DND-41 (cell line): ENCODE data around the gene ATP1A2.

Experiments used
- EZH2 ChIP-seq: IDR thresholded peaks from 3 replicates; pipeline ENCODE4 v1.6.1; 2012; ENCODE audit warnings: borderline replicate concordance, low read depth, mild to moderate bottlenecking, moderate library complexity, low read length, inconsistent platforms; ENCODE audit not compliant: severe bottlenecking
- TF ChIP-seq, protein P1 (sequence below): IDR thresholded peaks from 2 replicates; pipeline ENCODE4 v1.5.1; 2012; ENCODE audit warnings: borderline replicate concordance, low read length, moderate library complexity, mild to moderate bottlenecking; ENCODE audit not compliant: poor library complexity, severe bottlenecking; ENCODE audit errors: extremely low read depth

GRCh38 chr1:160109686-160110085, 5.9 kb upstream of the ATP1A2 start:
- TF ChIP-seq, protein P1, sequence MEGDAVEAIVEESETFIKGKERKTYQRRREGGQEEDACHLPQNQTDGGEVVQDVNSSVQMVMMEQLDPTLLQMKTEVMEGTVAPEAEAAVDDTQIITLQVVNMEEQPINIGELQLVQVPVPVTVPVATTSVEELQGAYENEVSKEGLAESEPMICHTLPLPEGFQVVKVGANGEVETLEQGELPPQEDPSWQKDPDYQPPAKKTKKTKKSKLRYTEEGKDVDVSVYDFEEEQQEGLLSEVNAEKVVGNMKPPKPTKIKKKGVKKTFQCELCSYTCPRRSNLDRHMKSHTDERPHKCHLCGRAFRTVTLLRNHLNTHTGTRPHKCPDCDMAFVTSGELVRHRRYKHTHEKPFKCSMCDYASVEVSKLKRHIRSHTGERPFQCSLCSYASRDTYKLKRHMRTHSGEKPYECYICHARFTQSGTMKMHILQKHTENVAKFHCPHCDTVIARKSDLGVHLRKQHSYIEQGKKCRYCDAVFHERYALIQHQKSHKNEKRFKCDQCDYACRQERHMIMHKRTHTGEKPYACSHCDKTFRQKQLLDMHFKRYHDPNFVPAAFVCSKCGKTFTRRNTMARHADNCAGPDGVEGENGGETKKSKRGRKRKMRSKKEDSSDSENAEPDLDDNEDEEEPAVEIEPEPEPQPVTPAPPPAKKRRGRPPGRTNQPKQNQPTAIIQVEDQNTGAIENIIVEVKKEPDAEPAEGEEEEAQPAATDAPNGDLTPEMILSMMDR = no peak
- no peak for TF ChIP-seq EZH2
